GM21367 (cell line): ENCODE results near the gene UBE2J1.
"Not testable (repeated sequence)": the region's sequence is repeated elsewhere in the genome, so short reads cannot be mapped to it uniquely, and the experiment has no call there.

Source experiments
- ATAC-seq: cut with Tn5 transposase; IDR thresholded peaks from one replicate; pipeline ENCODE4 v1.9.1; 2021; ENCODE audit not compliant: unreplicated experiment

Gene UBE2J1, protein sequence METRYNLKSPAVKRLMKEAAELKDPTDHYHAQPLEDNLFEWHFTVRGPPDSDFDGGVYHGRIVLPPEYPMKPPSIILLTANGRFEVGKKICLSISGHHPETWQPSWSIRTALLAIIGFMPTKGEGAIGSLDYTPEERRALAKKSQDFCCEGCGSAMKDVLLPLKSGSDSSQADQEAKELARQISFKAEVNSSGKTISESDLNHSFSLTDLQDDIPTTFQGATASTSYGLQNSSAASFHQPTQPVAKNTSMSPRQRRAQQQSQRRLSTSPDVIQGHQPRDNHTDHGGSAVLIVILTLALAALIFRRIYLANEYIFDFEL

DNA sequence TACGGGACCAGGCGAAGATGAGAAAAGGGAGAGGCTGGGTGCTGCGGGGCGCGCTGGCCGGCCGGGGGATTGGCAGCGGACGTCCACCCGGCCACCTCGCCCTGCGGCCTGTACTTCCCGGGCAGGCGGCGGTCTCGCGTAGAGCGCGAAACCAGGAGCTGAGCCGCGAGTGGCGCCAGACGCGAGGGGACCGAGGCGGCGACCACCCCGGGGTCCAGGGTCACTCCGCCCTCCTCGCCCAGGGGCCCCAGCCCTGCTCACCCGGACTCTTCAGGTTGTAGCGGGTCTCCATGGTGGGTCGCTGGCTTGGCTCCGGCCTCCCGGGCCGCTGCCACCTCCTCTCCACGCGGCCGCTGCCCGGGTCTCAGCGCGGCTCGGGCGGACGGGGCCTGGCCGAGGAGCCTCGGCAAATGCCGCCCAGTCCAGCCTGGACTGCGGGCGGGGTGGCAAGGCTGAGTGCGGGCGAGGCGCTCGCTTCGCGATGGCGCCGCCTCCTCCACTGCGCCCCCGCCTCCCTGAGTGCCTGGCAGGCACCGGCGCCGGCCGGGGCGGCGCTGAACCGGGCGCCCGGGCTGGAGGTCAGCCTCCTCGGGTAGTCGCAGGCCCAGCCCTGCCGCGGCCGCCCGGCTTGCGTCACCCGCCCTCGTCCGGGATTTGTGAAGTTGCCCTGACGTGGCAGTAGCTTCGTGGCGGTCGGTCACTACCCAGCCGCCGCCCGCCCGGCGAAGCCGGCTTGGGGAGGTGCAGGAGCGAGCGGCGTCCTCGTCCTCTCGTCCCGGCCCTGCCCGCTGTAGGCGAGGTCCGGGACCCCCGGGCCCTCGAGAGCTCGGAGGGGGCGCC is at the start of gene UBE2J1:
Gene UBE2J1, minus strand, starts transcription at position 445 of the 840 bp plus-strand sequence. Its CDS starts 153 bp downstream, at position 292.
- ATAC-seq, result peak; percentile 31

DNA sequence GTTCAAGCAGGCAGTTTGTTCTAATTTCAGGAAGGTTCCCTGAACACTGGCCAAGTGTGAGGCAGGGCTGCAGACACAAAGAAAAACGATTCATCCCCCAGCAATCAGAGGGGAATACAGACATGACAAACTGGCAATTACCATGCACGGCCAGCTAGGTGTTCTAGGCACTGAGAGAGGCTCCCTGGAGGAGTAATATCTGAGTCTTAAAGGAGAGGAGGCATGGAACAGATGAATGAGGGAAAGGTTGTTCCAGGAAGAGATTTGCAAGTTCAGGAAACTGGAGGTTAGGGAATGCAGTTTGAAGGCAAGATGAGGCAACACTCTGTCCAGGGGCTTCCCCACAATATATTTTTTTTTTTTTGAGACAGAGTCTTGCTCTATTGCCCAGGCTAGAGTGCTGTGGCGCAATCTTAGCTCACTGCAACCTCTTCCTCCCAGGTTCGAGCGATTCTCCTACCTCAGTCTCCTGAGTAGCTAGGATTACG is 48.4 kb upstream of the UBE2J1 start:
- ATAC-seq, result no peak

DNA sequence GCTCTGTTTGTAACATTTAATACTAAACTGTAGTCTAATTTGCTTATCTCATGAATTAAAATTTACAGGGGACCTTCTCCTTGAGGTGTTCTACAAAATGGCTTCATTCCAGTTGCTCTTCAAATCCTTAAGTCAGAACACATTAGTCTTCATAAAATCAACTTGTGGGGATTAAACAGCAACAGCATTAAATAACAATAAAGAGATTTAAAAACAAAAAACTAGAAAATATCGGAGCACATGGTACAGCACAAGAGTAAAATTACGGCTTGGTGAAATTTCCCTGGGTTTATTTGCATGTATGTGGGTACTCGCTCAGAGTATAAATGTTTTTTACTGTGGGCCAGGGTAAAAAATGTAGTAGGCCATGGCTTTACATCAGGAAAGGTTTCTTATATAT is 47.5 kb upstream of the UBE2J1 start:
- no peak for ATAC-seq

DNA sequence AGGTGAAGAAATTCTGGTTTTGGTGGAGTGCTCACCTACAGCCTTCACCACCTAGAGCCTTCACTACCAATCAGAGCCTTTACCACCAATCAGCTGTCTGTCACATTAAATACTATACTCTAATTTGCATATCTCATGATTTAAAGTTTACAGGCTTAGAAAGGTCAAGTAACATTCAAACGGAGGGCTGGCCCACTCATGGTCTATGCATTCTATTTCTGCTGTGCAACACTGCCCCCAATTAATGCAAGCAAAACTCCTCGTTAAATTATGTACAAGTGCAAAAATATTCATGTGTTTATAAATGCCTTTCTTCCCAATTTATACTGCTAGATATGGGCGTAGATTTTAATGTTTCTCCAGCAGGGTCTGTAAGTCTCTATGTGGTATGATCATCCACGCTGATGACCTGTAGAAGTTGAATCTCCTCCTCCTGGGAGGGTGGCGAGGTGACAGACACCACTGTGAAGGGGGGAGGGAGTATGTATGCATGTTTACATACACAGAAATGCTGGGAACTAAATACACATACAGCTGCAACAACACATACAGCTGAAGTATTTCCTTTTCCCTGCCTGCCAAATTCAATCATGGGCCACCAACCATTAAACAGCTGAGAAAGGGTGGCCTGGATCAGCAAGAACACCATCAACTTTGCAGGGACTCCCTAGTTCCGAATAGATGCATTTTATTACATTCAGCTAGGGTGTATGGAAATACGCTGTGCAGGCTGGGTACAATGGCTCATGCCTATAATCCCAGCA is 46.4 kb upstream of the UBE2J1 start:
- ATAC-seq, result no peak

DNA sequence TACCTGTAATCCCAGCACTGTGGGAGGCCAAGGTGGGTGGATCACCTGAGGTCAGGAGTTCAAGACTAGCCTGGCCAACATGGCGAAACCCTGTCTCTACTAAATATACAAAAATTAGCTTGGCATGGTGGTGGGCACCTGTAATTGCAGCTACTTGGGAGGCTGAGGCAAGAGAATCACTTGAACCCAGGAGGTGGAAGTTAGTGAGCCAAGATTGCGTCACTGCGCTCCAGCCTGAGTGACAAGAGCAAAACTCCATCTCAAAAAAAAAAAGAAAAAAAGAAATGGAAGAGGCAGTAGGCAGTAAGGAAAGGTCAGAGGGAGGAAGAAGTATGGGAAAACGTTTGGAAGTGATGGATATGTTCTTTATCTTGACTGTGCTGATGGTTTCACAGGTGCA is 45.4 kb upstream of the UBE2J1 start:
- ATAC-seq, result not testable (repeated sequence)

DNA sequence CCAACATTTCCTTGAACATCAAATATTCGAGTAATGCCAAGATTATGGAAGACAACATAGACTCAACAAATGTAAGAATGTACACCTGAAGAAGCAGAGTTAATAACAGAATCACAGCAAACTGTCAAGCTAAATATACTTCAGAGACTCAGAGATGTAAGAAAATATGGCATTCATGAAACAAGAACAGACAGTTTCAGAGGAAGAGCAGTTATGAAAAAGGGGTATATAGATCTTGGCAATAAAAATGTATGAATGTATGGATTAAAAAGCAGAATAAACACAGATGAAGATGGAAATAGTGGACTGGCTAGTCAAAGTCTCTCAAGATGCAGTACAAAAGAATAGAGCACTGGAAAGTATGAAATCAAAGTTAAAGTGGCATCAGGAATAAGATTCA is 41.1 kb upstream of the UBE2J1 start:
- ATAC-seq, result no peak

DNA sequence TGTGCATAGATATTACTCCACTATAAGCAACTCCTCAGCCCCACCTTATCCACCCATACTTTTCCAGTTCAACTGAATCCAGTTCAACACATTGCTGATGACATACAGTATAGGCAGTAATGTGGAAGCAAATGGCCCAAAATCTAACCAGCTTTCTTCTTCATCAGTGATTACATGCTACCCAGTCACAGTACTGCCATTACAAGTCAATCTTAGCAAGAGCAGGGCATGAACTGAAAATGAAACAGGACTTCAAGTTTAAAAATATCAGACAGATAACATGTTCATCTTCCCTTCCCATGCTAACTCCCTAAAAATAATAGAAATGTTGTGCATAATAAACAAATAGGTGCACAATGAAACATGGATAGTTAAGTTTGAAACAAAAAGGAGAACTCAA is 40.3 kb upstream of the UBE2J1 start:
- no peak for ATAC-seq

DNA sequence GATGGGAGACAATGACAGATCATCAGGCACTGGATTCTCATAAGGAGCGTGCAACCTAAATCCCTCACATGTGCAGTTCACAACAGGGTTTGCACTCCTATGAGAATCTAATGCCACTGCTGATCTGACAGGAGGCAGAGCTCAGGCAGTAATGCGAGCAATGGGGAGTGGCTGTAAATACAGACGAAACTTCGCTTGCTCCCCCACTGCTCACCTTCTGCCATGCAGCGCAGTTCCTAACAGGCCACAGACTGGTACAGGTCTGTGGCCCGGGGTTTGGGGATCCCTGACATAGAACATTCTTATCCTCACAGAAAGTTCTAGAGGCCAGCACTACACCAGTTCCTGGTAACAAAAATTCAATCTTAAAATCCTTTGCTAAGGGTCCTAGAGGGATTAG is 36.3 kb upstream of the UBE2J1 start:
- no peak for ATAC-seq

DNA sequence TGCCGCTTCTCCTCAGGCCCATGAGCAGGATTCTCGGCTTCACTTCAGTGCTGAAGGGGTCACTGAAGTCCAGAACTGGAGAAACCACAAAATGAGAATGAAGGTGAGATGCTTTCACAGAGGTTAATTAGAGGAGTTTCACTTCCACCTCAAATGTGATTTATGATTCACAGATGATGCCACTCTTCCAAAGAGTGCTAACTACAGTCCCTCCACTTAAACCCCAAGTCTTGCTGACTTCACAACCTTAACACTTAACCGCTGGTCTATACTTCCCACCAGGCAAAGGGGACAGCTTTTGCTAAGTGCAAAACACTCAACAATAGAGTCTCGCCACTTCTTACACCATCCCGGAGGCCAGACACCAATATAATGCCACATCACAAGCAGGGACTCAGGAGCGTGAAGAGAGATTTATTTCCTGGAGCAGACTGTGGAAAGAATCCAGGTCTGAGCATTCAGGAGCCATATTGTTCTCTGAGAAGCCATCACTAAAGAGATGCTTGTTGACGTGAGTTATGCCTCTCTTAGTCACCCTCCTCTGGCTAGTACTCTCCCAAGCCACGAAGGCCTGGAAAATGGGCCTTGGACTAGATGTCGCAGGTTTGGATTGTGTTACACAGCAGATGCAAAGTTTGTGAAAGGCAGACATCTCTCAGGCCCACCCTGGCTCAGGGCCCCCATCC is 35.1 kb upstream of the UBE2J1 start:
- ATAC-seq, result peak; percentile 92

DNA sequence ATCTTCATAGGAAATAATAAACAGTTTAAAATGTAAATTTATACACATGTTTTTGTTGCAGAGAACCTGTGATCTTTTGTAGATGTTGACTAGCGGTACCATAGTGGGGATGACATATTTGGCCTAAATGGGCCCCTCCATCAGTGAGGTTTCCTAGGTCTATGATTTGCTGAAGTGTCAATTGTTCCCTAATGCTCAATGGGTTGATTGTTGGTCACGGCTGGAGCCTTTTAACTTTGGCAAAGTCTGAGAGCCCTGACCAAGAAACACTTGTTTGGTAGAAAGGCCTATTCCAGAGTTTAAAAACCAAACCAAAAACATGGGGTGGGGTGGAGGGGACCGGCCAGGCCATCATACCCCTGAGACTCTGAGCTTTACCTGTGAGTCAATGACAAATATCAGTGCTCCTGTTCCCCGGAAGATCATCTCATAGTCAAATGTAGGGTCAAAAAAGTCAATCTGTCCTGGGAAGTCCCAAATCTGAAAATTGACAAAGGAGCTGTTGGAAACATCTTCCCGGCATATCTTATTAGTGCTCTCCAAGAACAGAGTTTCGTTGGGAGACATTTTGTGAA is 34.5 kb upstream of the UBE2J1 start:
- ATAC-seq, result peak; percentile 13

DNA sequence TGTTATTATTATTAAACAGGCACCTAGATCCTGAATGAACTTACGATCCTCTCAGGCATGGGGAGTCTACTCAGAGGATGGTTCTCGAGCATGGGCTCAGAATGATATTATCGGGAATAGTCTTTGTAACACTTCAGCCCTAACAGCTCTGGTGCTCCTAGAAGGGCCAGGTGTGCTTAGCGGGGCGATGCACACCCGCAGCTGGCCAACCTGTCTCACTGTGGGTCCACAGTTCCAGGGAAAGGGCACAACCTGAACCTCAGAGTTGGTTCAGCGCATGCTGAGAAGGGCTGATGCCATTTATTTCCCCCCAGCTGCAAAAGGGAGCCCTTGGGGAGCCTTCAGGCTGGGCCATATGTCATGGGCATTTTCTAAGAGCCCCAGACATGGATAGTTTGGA is 33.3 kb upstream of the UBE2J1 start:
- ATAC-seq, result no peak

DNA sequence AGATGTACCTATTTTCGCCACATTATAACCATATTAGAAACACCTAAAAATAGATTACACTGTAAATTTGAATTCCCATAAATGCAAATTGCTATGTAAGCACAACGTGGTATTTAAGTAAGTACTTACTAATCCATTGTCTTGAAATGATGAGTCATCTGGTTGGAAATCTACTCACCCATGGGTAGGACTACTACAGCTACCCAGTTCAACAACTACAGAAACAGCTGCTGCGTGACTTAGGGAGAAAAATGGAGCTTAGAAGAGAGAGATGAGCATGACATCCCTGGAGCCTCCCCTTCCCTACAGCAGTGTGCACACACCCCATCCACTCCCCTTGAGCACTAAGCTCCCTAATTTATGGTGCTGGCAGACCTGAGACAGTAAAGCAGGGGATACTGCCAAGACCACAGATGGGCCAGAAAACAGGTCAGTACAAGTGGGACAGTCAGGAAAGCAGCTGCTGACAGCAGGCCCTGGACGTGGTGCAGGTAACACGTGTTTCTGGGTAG is 32.7 kb upstream of the UBE2J1 start:
- ATAC-seq, result no peak

DNA sequence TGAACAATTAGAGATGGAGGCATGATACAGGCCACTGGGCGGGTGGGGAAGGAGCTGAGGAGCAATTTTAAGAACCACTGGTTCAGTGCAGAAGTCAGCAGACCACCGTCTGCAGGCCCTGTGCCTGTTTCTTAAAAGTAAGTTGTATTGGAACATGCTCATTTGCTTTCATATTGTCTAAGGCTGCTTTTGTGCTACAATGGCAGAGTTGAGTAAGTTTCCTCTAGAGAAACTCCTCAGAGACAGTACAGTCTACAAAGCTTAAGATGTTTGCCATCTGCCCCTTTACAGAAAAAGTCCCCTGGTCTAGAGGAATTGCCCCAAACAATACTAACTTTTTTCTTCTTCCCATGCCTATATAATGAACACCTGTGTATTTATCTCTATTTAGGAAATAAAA is 28.5 kb upstream of the UBE2J1 start:
- ATAC-seq, result no peak

DNA sequence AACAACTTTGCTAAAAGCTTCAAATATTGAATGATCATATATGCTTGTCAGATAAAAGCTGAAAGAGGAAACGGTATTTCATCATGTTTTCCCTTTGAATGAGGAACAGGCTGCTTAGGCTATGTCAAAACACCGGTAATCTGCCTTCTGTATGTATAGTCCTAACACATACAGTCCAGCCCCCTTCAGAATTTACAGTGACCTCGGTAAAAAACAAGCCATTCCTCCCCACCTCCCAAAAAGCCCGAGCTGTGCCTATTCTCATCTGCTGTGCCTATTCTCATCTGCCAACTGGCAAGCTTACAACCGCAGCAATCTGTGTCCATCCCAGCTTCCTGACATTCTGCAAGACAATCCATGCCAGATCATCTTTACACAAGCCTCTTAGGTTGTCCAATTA is 26.8 kb upstream of the UBE2J1 start:
- no peak for ATAC-seq

DNA sequence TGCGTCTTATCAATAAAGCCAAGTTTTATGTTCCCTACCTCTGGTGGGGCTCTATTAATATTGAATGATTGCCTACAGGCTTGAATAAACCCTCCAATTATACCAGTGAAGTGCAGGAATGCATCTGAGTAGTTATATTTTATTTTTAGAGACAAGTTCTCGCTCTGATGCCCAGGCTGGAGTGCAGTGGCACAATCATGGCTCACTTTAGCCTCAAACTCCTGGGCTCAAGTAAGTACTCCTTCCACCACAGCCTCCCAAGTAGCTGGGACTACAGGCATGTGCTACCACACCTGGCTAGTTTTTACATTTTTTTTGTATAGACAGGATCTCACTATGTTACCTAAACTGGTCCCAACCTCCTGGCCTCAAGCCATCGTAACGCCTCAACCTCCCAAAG is 26.1 kb upstream of the UBE2J1 start:
- no peak for ATAC-seq

DNA sequence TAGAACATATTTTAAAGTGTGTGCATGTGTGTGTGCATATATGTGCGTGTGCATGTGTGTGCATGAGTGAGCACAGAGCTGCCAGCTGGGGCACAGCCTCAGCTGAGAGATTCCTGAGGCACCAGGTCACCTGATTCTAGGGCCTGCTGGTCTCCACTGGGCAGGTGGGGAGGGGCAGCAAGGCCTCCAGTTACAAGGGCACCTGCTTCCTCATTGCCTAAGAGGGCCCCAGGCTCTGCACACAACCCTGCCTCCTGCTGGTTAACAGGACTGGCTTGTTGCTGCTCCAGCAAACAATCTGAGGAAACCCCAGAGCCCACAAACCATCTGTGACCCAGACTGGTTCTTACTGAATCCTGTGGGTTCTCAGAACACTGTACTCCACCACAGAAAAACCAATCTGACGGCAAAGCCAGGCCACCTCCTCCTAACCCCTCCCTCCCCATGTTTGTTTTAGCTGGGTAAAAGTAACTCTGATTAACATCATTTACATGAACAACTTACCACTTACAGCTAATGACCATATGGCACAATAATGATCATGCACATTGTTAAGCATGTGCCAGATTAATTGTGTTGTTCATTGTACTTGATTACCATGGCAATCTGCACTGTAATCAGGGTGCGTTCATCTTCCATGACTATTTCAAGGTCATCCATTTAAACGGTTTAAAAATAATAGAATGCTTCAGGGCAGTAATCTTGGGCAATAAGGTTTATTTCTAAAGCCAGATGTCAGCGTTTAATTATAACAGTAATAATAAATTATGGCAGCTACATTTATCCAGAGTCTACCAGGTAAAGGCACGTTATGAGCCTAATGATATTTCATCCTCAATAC is 23.1 kb upstream of the UBE2J1 start:
- peak; percentile 80 for ATAC-seq

DNA sequence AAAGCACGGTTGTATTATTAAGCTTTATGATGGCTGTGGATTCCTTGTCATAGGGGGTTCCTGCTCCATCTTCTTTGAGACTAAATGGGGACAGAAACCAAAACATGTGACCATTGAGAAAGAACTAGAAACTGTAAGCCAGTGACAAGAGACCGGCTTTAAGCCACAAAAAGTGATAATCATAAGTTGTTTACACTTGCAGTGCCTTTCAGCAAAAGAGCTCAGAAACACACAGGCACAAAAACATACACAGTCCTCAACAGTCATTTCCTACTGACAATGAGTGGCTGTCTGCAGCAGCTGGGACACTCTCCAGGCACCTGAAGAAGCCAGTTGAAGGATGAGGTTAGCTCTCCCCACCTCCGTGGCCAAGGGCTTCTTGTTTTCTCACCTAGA is 20.0 kb upstream of the UBE2J1 start:
- peak; percentile 42 for ATAC-seq

DNA sequence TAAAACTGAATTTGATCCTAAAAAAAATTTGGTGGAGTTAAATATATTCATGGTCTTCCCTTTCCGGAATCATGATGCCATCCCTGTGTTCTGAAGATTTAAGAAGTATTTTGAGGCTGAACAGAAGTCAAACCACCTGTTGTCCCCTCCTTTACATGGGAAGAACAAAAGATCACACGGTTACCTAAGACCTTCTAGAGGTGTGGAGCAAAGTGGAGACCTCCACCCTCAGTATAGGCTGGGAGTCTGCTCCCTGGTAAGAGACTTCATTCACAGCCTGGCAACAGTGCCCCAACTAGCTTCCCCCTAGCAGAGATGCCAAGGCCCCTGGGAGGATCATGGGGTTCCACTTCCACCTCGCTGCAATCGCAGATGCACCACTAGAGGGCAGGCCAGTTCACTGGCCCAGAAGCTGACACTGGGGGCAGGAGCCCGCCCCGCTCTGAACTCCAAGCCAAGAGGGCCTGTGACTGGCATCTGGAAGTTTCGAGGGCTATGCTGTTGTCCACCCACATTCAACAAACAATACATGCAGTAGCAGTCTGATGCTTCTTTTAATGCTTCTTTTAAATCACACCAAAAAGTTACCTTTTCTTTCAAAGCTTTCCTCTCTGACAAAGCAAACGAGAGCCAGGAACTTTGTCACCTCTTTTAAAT is 19.5 kb upstream of the UBE2J1 start:
- ATAC-seq, result peak; percentile 56

DNA sequence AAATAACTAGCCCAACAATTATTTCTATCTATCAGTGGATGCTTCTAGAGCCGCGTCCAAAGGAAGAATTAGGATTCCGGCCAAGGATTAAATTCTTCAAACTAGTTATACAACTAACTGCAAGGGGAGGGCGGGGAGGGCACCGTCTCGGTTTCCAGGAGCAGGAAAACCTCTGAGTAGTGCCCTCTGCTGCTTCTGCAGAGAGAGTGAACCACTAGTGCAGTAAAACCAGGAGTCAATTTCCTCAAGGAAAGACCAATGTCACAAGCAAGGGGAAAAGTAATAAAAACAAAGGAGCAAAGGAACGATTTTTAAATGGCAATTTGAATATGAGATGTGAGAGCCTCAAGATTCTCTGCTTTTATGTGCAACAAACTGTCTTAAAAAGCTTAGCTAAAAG is 16.5 kb upstream of the UBE2J1 start:
- ATAC-seq, result no peak
